GM18508 (cell line): ENCODE data around the gene FIBCD1.

Experiments used
- ATAC-seq: cut with Tn5 transposase; IDR thresholded peaks from one replicate; pipeline ENCODE4 v1.9.1; 2021; ENCODE audit warnings: moderate number of reproducible peaks; ENCODE audit not compliant: insufficient read depth, unreplicated experiment

The FIBCD1 gene

GRCh38 chr9:130938652-130939404 lies at the start of gene FIBCD1:
FIBCD1 (minus strand) TSS chr9:130939247; CDS start chr9:130938607, 640 bp downstream.
- no peak for ATAC-seq

- ATAC-seq: no peak
These were observed 49.3 kb upstream of the FIBCD1 start for GRCh38 chr9:130988400-130988747.

DNA sequence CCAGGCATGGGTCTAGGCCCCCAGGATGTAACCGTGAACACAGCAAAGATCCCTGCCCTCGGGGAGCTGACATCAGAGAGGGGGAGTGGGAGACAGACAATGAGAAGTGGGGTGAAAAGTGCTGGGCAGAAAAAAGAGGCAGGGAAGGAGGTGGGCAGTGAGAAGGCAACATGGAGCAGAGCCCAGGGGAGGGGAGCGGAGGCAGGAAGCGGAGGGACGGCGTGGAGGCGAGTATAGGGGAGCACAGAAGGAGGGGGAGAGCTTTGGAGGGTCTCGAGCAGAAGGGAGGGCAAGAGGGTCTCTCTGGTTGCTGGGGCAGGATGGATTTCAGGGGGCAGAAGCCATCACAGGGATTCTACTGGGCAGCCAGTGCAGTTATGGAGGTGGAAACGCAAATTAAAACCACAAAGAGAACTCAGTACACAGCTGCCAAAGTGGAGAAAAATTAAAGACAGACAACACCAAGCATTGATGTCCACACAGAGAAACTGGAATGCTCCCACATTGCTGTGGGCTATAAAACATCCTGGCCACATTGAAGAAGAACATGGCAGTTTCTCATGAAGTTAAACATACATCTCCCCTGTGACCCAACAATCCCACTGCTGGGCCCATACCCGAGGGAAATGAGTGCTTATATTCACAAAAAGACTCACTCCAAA lies 48.8 kb upstream of the FIBCD1 start:
- no peak for ATAC-seq

- no peak for ATAC-seq
These were observed 48.0 kb upstream of the FIBCD1 start for GRCh38 chr9:130987054-130987453.

DNA sequence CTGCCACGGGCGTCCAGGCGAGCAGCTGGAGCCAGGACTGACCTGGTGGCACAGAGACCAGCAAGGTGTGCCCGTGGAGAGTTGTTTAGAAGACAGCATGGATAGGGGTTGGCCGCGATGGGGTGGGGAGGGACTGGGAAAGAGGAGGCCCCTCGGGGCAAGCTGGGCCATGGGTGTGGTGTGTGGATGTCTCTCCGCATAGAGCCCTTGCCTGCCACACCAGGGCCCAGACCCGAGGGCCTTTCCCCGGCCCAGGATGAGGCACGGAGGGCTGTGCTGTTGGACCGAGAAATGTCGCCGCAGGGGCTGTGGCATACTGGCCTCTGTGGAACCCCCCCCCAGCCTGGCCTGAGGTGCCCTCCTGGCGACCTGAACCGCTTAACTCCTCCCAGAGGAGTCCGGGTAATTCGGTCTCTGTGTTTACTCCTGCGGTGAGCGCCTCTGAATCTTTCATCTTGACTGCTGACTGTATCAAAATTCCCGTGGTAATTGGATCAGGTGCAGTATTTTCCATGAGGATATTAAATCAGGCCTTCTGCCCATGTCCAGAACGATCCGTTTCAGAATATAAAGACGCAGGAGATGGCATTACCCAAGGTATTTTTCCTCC lies 47.4 kb upstream of the FIBCD1 start:
- no peak for ATAC-seq

DNA sequence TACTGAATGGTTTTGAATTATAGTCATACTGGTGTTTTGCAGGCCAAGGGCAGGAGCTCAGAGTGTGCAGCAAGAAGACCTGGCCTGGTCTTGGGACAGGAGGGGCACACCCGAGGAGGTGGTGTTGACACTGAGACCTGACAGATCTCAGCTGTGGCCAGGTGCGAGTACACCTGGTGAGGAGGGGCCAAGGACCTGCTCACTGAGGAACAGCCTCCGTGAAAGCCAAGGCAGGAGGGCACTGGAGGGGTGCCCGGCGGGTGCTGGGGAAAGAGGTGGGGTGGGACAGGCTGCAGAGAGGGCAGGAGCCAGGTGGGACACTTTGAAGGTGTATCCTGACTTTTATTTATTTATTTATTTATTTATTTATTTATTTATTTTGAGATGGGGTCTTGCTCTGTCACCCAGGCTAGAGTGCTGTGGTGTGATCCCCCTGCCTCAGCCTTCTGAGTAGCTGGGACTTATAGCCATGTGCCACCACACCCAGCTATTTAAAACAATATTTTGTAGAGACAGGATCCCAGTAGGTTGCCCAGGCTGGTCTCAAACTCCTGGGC lies 46.6 kb upstream of the FIBCD1 start:
- ATAC-seq: no peak

DNA sequence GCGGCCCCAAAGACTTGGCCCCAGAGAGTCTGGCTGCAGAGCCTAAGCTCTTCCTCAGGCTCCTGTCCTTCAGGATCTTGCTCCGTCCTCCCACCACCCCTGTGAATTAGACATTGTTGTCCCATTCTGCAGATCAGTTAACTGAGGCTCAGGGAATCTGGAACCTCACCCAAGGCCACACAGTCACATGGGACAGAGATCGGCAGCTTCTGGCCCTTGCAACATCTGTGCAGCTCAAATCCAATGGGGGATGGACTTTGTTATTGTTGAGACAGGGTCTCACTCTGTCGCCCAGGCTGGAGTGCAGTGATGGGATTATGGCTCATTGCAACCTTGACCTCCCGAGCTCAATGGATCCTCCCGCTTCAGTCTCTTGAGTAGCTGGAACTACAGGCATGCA lies 46.0 kb upstream of the FIBCD1 start:
- ATAC-seq: no peak

DNA sequence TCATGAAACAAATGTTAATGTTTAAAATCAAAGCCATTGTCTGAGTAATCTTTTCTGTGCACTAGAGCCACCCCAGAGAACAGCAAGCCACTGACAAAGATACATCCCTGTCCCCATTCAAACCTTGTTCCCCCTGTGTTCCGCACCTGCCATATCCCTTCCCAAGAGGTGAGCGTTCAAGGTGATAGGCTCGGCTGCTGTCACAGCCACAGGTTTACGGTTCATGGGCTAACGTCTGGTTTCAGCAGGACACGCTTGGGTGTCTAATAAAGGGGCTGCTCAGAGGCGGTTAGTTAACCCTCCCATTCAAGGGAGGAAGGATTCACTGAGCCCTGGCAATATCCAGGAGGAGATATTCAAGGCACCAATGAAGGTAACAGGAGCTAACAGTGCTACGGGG lies 45.5 kb upstream of the FIBCD1 start:
- ATAC-seq: no peak

- no peak for ATAC-seq
These were observed 44.9 kb upstream of the FIBCD1 start for GRCh38 chr9:130983970-130984369.

DNA sequence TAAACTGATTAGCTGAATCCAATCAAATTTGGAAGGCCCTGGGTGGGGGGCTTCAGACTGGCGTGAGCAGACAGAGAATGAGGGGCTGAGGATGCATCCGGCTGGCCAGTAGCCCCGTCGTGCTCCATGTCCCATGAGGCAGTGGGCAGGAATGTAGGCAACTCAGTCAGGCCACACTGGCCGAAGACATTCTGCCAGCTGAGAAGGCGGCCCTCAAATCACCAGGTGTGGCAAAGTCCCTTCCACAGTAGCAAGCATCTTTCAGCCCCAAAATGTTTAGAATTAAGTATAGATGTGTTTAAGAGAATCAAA lies 44.3 kb upstream of the FIBCD1 start:
- ATAC-seq: no peak

- no peak for ATAC-seq
These were observed 43.8 kb upstream of the FIBCD1 start for GRCh38 chr9:130982636-130983358.

GRCh38 chr9:130981756-130982137 lies 42.7 kb upstream of the FIBCD1 start:
- ATAC-seq: no peak

DNA sequence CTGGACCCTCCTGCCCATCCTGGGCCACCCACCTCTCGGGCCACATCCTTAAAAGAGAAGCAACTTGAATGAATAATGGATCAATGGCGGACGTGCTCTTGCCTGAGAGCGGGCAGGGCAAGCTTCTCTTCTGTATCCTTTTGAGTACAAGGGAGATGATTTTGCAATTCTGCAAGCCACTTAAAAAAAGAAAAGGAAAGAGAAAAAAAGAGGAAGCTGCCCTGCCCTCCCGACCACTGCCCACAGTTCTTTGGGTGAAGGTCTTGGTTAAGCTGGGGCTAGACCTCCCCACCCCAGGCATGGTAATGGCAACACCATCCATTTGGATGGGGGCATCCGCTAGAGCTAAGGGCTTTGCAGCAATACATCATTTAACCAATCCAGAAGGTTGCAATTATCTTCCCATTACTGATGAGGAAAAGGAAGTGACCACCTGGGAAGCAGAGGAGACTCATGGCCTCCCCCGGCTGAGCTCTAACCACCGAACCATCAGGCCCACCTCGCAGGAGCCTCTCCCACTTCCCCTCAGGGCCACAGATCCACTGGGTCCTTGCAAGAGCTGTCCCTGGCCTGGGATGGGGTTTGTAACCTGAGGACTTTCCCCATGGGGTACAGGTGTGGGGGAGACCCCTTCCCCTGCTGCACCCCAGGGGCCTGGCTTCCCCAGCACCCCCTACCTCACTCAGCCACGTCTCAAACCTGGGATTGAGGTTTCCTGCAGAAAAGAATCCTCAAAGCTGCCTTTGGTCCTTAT lies 42.1 kb upstream of the FIBCD1 start:
- ATAC-seq: no peak

GRCh38 chr9:130980526-130980925 lies 41.5 kb upstream of the FIBCD1 start:
- no peak for ATAC-seq

DNA sequence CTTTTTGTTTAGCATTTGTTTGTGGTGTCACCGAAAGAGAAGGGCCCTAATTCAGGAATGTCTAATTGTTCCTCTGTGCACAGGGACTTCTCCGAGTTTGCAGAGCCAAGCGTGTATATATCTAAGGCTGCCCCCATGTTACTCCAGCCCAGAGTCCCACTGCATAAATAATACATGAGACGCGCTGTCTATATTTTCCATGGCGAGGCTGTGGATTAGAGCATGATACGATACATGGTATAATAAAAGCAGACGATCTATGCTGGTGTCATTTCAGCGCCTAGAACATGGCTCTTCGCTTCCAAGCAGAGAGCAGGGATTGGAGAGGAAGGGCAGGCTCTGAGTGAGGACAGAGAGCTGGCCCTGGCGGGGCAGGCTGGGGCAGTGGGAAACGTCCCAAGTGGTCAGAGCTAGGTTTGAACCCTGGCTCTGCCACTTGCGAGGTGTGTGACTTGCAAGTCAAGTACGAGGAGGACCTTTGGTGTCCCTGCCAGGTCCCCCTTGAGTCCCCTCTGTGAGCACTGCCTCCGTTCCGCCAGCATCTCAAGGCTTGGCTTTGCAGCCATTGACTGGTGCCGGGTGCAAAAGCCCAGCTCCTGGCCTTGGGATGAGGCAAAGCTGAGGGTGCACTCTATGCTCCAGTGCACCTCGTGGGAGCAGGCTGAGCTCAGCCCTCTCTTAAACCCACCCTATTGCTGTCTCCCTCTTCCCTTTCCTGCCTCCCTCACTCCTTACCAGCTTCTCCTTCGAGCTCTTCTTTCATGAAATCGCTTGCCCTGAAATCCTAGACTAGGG lies 40.7 kb upstream of the FIBCD1 start:
- ATAC-seq: no peak

DNA sequence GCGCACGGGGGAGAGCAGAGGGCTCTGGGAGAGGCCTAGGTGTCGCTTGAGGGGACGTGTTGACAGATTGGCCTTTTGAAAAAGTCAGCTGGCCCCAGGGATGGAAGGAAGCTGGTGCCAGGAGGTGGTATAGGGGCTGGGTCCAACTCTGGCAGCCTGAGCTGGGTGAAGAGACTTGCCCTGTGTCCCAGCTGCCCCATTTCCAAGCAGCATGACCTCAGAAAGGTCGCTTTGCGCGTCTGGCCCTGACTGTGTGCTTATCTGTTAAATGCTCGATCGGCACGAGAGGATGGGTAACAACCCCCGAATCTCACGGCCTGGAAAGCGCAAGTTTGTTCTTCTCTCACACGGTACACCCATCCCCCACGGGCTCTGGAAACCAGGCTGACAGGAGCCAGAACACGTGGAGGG lies 38.8 kb upstream of the FIBCD1 start:
- no peak for ATAC-seq

- no peak for ATAC-seq
These were observed 37.1 kb upstream of the FIBCD1 start for GRCh38 chr9:130975932-130976841.

DNA sequence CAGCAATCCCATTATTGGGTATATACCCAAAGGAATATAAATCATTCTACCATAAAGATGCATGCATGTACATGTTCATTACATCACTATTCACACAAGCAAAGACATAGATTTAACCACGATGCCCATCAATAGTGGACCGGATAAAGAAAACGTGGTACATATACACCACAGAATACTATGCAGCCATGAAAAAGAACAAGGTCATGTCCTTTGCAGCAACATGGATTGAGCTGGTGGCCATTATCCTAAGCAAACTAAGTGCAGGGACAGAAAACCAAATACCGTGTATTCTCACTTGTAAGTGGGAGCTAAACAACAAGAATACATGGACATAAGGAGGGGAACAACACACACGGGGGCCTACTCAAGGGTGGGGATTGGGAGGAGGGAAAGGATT lies 36.1 kb upstream of the FIBCD1 start:
- no peak for ATAC-seq
